Activated naive CD4-positive, alpha-beta T cell (primary cell): ENCODE data around the gene RAPGEF4.
A peak's percentile ranks its signal among the peaks of the same experiment; 100 is the strongest.

Source experiments
- DNase-seq, 4 experiments: peaks; one replicate each; lab custom pipeline; 2025; lab: John Stamatoyannopoulos, UW

The RAPGEF4 gene

GRCh38 chr2:172905937-172906811, 170.5 kb downstream of the RAPGEF4 start:
- no peak for DNase-seq

- no peak for DNase-seq
Observed at GRCh38 chr2:172908275-172908674, 172.6 kb downstream of the RAPGEF4 start.

- DNase-seq, result no peak
Observed at GRCh38 chr2:172909454-172909853, 173.8 kb downstream of the RAPGEF4 start.

GRCh38 chr2:172912266-172912665, 176.6 kb downstream of the RAPGEF4 start:
- no peak for DNase-seq

GRCh38 chr2:172914341-172915008, 178.8 kb downstream of the RAPGEF4 start:
- no peak for DNase-seq

- DNase-seq, result no peak
Observed at GRCh38 chr2:172917716-172918115, 182.1 kb downstream of the RAPGEF4 start.

GRCh38 chr2:172919732-172920131, 184.1 kb downstream of the RAPGEF4 start:
- DNase-seq, result no peak

- DNase-seq, result no peak
Observed at GRCh38 chr2:172921532-172922236, 186.0 kb downstream of the RAPGEF4 start.

GRCh38 chr2:172922306-172922705, 186.7 kb downstream of the RAPGEF4 start:
- DNase-seq, result no peak

GRCh38 chr2:172922815-172923214, 187.2 kb downstream of the RAPGEF4 start:
- no peak for DNase-seq

- no peak for DNase-seq
Observed at GRCh38 chr2:172924097-172924660, 188.5 kb downstream of the RAPGEF4 start.

GRCh38 chr2:172925600-172925999, 190.0 kb downstream of the RAPGEF4 start:
- no peak for DNase-seq

- DNase-seq, result no peak
Observed at GRCh38 chr2:172926785-172927640, 191.4 kb downstream of the RAPGEF4 start.

GRCh38 chr2:172927641-172928357, 192.2 kb downstream of the RAPGEF4 start:
- DNase-seq, result no peak

GRCh38 chr2:172928756-172929155, 193.1 kb downstream of the RAPGEF4 start:
- no peak for DNase-seq

GRCh38 chr2:172929644-172930043, 194.0 kb downstream of the RAPGEF4 start:
- no peak for DNase-seq

GRCh38 chr2:172930871-172931255, 195.2 kb downstream of the RAPGEF4 start:
- DNase-seq, result no peak

GRCh38 chr2:172931256-172931894, 195.7 kb downstream of the RAPGEF4 start:
- DNase-seq, result no peak

- peak; percentile 2 to 58 (median 28) for DNase-seq
Observed at GRCh38 chr2:172931918-172932520, 196.4 kb downstream of the RAPGEF4 start.
